Activated T-cell treated with anti-CD3 and anti-CD28 coated beads, Interleukin-2, amount 50 U/mL, for 72 hours (primary cell): ENCODE measurements around the gene FBXO38. TPM values are rescaled to one million over a fixed set of nuclear protein-coding genes. Genes with fewer than 3 reads are reported as not detected.

ENCODE experiments used
- ATAC-seq, 2 donors: fragments of 150-1000 bp; cut with Tn5 transposase; replicated peaks in 1 of 2; 2 replicates each; pipeline ENCODE4 v1.10.0; 2021; ENCODE audit warnings: moderate library complexity in 2 of 2, mild to moderate bottlenecking in 1 of 2
- DNase-seq, 2 donors: peaks; one replicate each; pipeline ENCODE4 v3.0.0; 2021 to 2022; ENCODE audit warnings: mixed read lengths in 1 of 2
- H3K27ac Mint-ChIP-seq: one replicate; pipeline ENCODE4 v1.8.0; 2022; ENCODE audit warnings: mild to moderate bottlenecking, moderate library complexity, mixed read lengths
- H3K27me3 Mint-ChIP-seq: one replicate; pipeline ENCODE4 v1.8.0; 2022; ENCODE audit warnings: low read depth, mixed read lengths
- H3K36me3 Mint-ChIP-seq, 2 donors: one replicate each; pipeline ENCODE4 v1.8.0; 2022; ENCODE audit warnings: mixed read lengths in 2 of 2, mild to moderate bottlenecking in 1 of 2; ENCODE audit not compliant: insufficient read depth in 2 of 2
- H3K4me1 Mint-ChIP-seq: one replicate; pipeline ENCODE4 v1.8.0; 2022; ENCODE audit warnings: low read depth, mixed read lengths
- H3K4me3 Mint-ChIP-seq, 2 donors: one replicate each; pipeline ENCODE4 v1.8.0; 2022; ENCODE audit warnings: mild to moderate bottlenecking in 2 of 2, mixed read lengths in 2 of 2, moderate library complexity in 2 of 2
- H3K9me3 Mint-ChIP-seq, 2 donors: one replicate each; pipeline ENCODE4 v1.8.0; 2022; ENCODE audit warnings: mixed read lengths in 2 of 2
- total RNA-seq, 2 donors: library from RNA; stranded (reverse); gene quantifications; one replicate each; pipeline ENCODE4 v1.2.3, GENCODE V29; 2022

FBXO38 gene
- total RNA-seq, 2 donors from 2014 or later: 62.8 to 68.5 TPM

DNA sequence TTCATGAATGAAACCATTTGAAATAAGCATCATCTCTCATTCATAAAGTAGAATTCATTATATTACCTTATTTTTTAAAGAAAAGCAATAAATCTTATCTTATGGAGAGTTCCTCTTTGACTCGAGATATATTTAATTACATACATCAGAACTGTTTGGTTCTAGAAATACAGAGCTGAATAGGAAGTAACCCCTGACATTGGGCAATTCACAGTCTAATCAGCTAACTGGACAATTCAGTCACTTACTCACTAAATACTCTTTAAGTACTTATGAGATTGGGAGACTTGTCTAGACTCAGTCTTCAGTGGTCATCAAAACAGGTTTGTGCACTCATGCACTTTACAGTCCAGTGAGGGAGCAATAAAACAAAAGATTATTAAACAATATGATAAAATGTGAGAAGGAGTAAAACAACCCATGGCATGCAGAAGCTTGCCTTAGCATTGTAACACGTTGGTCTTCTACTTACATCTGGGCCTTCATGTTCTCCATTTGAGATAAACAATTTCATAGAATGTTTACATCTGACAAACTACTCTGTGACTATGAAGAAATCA, 11.5 kb upstream of the FBXO38 start:
- DNase-seq: no peak
- Mint-ChIP-seq H3K9me3 (peaks cover 0 to 4% of the 10 kb centered on the region in 2 donors), H3K27me3 (no peaks in the 10 kb centered on the region), H3K4me1 (no peaks in the 10 kb centered on the region), H3K27ac (no peak overlapping the region), H3K36me3 (peaks cover 2 to 6% of the 10 kb centered on the region in 2 donors), H3K4me3 (no peak overlapping the region)
- ATAC-seq: no peak

DNA sequence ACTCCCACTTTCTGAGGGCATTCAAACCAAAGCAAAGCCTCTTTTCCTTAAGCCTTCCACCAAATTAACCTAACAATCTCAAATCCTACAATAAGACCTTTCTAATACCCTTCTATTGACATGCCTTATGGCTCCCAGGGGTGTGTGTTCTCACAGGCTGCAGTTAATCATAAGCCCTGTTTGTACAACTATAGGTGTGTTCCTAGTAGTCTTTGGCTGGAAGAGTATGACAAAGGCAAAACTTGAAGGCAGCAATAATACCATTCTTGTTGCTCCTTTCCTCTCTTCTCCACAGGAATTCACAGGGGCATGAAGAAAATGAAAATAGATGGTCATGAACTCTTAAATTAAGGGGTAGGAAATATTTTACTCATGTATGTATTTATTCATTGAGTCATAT, 10.9 kb upstream of the FBXO38 start:
- Mint-ChIP-seq H3K4me1 (no peaks in the 10 kb centered on the region), H3K36me3 (peaks cover 3 to 10% of the 10 kb centered on the region in 2 donors), H3K27ac (no peak overlapping the region), H3K4me3 (no peak overlapping the region), H3K27me3 (no peaks in the 10 kb centered on the region), H3K9me3 (peaks cover 0 to 4% of the 10 kb centered on the region in 2 donors)
- ATAC-seq (no peak), DNase-seq (no peak)

- peak in 1 of 2 donors; percentile 8 for DNase-seq
- peaks cover 14 to 15% of the 10 kb centered on the region in 2 donors for H3K36me3 Mint-ChIP-seq
- no peaks in the 10 kb centered on the region for H3K27me3 Mint-ChIP-seq
- H3K9me3 Mint-ChIP-seq: peaks cover 2 to 9% of the 10 kb centered on the region in 2 donors
- no peak overlapping the region for H3K27ac Mint-ChIP-seq
- H3K4me1 Mint-ChIP-seq: peaks cover 6% of the 10 kb centered on the region
- no peak overlapping the region for H3K4me3 Mint-ChIP-seq
- ATAC-seq: peak; percentile 53 to 81
Measured at GRCh38 chr5:148374690-148375360, 8.9 kb upstream of the FBXO38 start.

DNA sequence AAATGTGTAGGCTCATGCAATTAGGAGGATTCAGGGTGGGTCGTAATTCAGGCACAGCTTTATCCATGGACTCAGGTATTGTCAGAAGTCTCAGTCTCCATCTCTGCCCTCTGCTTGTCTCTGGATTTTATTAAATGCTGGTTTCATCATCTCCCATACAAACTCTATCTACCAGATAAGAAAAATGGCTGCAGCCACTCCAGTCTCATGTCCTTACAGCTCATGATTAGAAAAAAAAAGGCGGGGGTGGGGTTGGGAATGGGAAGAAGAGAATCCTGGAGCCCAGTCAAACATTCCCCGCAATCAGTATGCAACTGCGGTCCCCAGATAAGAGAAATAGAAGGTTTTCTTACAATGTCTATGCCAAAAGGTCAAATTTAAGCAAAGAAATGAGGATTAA, 7.6 kb upstream of the FBXO38 start:
- peaks cover 7% of the 10 kb centered on the region for H3K4me1 Mint-ChIP-seq
- H3K9me3 Mint-ChIP-seq: peaks cover 4 to 9% of the 10 kb centered on the region in 2 donors
- DNase-seq (no peak), ATAC-seq (no peak)
- H3K27me3 Mint-ChIP-seq: no peaks in the 10 kb centered on the region
- H3K36me3 Mint-ChIP-seq: peaks cover 14 to 15% of the 10 kb centered on the region in 2 donors
- H3K27ac Mint-ChIP-seq: no peak overlapping the region
- no peak overlapping the region for H3K4me3 Mint-ChIP-seq

GRCh38 chr5:148378670-148379069, 5.1 kb upstream of the FBXO38 start:
- H3K9me3 Mint-ChIP-seq: peaks cover 4 to 9% of the 10 kb centered on the region in 2 donors
- DNase-seq: no peak
- no peak overlapping the region for H3K27ac Mint-ChIP-seq
- H3K4me3 Mint-ChIP-seq: no peak overlapping the region
- ATAC-seq: no peak
- H3K27me3 Mint-ChIP-seq: no peaks in the 10 kb centered on the region
- H3K36me3 Mint-ChIP-seq: peaks cover 15 to 18% of the 10 kb centered on the region in 2 donors
- H3K4me1 Mint-ChIP-seq: peaks cover 18% of the 10 kb centered on the region

- H3K36me3 Mint-ChIP-seq: peaks cover 17 to 23% of the 10 kb centered on the region in 2 donors
- no peak for DNase-seq
- peaks cover 4 to 9% of the 10 kb centered on the region in 2 donors for H3K9me3 Mint-ChIP-seq
- H3K27ac Mint-ChIP-seq: no peak overlapping the region
- no peak for ATAC-seq
- H3K4me3 Mint-ChIP-seq: no peak overlapping the region
- H3K4me1 Mint-ChIP-seq: peaks cover 19% of the 10 kb centered on the region
- no peaks in the 10 kb centered on the region for H3K27me3 Mint-ChIP-seq
Measured at GRCh38 chr5:148379340-148379739, 4.4 kb upstream of the FBXO38 start.

- Mint-ChIP-seq H3K4me3 (peak overlapping the region in 1 of 2 donors; percentile 25), H3K9me3 (peaks cover 4 to 9% of the 10 kb centered on the region in 2 donors), H3K27me3 (no peaks in the 10 kb centered on the region), H3K4me1 (peaks cover 43% of the 10 kb centered on the region), H3K27ac (no peak overlapping the region), H3K36me3 (peaks cover 19 to 23% of the 10 kb centered on the region in 2 donors)
- DNase-seq (no peak), ATAC-seq (no peak)
Measured at GRCh38 chr5:148381906-148382305, 1.9 kb upstream of the FBXO38 start.

GRCh38 chr5:148382961-148383360, 797 bp upstream of the FBXO38 start:
- Mint-ChIP-seq H3K4me1 (peaks cover 54% of the 10 kb centered on the region), H3K27me3 (no peaks in the 10 kb centered on the region), H3K36me3 (peaks cover 13 to 21% of the 10 kb centered on the region in 2 donors), H3K9me3 (peaks cover 4 to 9% of the 10 kb centered on the region in 2 donors), H3K4me3 (peak overlapping the region; percentile 97), H3K27ac (peak overlapping the region; percentile 99)
- no peak for ATAC-seq
- DNase-seq: no peak

GRCh38 chr5:148384380-148384737, 601 bp downstream of the FBXO38 start:
- peaks cover 10 to 11% of the 10 kb centered on the region in 2 donors for H3K36me3 Mint-ChIP-seq
- H3K9me3 Mint-ChIP-seq: peaks cover 0 to 2% of the 10 kb centered on the region in 2 donors
- H3K4me3 Mint-ChIP-seq: peak overlapping the region; percentile 97
- H3K27ac Mint-ChIP-seq: peak overlapping the region; percentile 99
- peak; percentile 12 to 30 for ATAC-seq
- peak; percentile 15 to 31 for DNase-seq
- H3K27me3 Mint-ChIP-seq: no peaks in the 10 kb centered on the region
- peaks cover 64% of the 10 kb centered on the region for H3K4me1 Mint-ChIP-seq

DNA sequence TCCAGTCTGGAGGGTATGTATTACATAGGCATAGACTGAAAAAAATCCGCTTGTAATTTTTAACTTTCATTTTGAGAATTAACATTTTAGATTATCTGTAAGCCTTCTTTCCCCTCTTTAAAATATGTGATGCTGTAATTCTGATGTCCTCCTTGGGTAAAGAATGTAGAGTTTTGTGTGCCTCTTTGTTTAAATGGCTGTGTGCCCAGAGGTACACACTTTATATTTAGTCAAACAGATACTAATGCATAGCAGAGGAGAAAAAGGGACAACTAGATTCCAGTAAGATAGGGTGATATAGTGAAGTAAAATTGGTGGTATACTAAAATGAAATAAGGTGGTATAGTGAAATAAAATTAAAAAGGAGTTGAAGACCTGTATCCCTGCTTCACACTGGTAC, 1.3 kb downstream of the FBXO38 start:
- DNase-seq (no peak), ATAC-seq (no peak)
- Mint-ChIP-seq H3K27ac (peak overlapping the region; percentile 99), H3K4me3 (peak overlapping the region; percentile 97), H3K27me3 (no peaks in the 10 kb centered on the region), H3K36me3 (peaks cover 8 to 11% of the 10 kb centered on the region in 2 donors), H3K4me1 (peaks cover 58% of the 10 kb centered on the region), H3K9me3 (peaks cover 0 to 2% of the 10 kb centered on the region in 2 donors)

DNA sequence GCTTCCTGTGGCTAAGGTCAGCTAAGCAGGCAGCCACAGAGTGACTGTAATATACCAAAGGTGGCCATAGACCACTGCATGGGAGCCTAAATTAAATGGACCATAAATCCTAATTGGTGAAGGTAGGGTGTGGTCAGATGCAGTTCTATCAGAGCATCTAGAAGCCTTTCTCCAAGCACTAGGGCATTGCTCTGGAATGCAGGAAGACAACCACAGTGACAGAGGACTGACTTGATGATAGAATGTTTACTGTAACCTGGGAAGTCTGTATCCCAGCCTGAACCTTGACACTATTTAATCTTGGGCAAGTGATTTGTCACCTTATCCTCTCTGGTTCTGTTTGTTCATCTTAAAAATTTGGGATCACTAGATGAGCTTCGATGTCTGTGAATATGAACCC, 2.3 kb downstream of the FBXO38 start:
- H3K9me3 Mint-ChIP-seq: no peaks in the 10 kb centered on the region
- no peaks in the 10 kb centered on the region for H3K27me3 Mint-ChIP-seq
- DNase-seq: no peak
- ATAC-seq: no peak
- H3K27ac Mint-ChIP-seq: peak overlapping the region; percentile 99
- peaks cover 8 to 11% of the 10 kb centered on the region in 2 donors for H3K36me3 Mint-ChIP-seq
- peaks cover 64% of the 10 kb centered on the region for H3K4me1 Mint-ChIP-seq
- peak overlapping the region; percentile 97 for H3K4me3 Mint-ChIP-seq

GRCh38 chr5:148387325-148387724, 3.6 kb downstream of the FBXO38 start:
- H3K4me3 Mint-ChIP-seq: peak overlapping the region; percentile 11 to 84
- no peaks in the 10 kb centered on the region for H3K9me3 Mint-ChIP-seq
- peak overlapping the region; percentile 66 for H3K27ac Mint-ChIP-seq
- no peaks in the 10 kb centered on the region for H3K27me3 Mint-ChIP-seq
- H3K36me3 Mint-ChIP-seq: peaks cover 8 to 11% of the 10 kb centered on the region in 2 donors
- no peak for DNase-seq
- no peak for ATAC-seq
- H3K4me1 Mint-ChIP-seq: peaks cover 76% of the 10 kb centered on the region

DNA sequence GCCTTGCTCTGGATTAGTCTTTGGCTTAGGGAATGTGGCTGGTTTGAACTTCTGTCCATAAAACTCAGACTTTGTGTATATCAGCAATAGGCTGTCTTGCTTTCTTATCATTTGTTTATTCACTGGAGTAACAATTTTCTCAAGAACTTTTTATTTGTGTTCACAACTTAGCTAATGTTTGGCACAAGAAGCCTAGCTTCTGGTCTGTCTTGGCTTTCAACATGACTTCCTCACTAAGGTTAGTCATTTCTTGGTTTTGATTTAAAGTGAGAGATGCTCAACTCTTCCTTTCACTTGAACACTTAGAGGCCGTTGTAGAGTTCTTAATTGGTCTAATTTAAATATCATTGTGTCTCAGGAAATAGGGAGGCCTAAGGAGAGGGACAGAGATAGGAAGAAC, 4.9 kb downstream of the FBXO38 start:
- no peak for DNase-seq
- Mint-ChIP-seq H3K27me3 (no peaks in the 10 kb centered on the region), H3K9me3 (no peaks in the 10 kb centered on the region), H3K27ac (peak overlapping the region; percentile 96), H3K4me3 (peak overlapping the region; percentile 58 to 91), H3K4me1 (peaks cover 76% of the 10 kb centered on the region), H3K36me3 (peaks cover 5 to 10% of the 10 kb centered on the region in 2 donors)
- peak; percentile 61 to 70 for ATAC-seq
